ENCODE measurements around the gene PRICKLE2.

GRCh38 chr3:64191822-64192221 is 33.4 kb downstream of the PRICKLE2 start:
- no peak for TF ChIP-seq POLR2A (IDR thresholded peaks at IDR 0.05)
- no peak for TF ChIP-seq CTCF (IDR thresholded peaks at IDR 0.05)

All from right lobe of liver (tissue), 4 donors.